Endothelial cell of umbilical vein (primary cell): ENCODE data around the gene CYP2E1. TPM values are rescaled to one million over a fixed set of nuclear protein-coding genes. Genes with fewer than 3 reads are reported as not detected.

Experiments used
- BruUV-seq: library from RNA; stranded (reverse); fragments of 400-500 nt; replicated peaks from 2 replicates; lab custom pipeline; 2021; lab: Mats Ljungman, UMichigan
- CTCF ChIA-PET: fragments of 300-600, 350-600 bp; sonication (Branson Sonifier 250); formaldehyde crosslinking; loops from one replicate; lab custom pipeline; 2021; ENCODE audit warnings: antibody characterized with exemption, inconsistent platforms; lab: Charles Lee
- POLR2A ChIA-PET: fragments of 300-600, 350-600 bp; sonication (Branson Sonifier 250); formaldehyde crosslinking; loops from one replicate; lab custom pipeline; 2021; ENCODE audit warnings: antibody characterized with exemption, inconsistent platforms; lab: Charles Lee
- DNase-seq: peaks from one replicate; pipeline ENCODE4 v3.0.0-alpha.2; 2011; ENCODE audit warnings: low read depth, low spot score
- FAIRE-seq: peaks from 2 replicates; lab custom pipeline; 2011; peaks lifted over from hg19 to GRCh38; lab: Jason Lieb, UNC
- H2AFZ ChIP-seq: 2 replicates; pipeline ENCODE4 v1.6.0; 2012; ENCODE audit warnings: low read depth, low read length, control low read depth, inconsistent platforms
- H3K27ac ChIP-seq: 2 replicates; pipeline ENCODE4 v1.5.1; 2011; ENCODE audit warnings: low read depth, mild to moderate bottlenecking, control low read depth, low read length, moderate library complexity; ENCODE audit not compliant: insufficient read depth
- H3K27me3 ChIP-seq, 2 experiments: 2 replicates each; pipeline versions ENCODE4 v1.6.0 to v1.6.1; 2011; ENCODE audit warnings: low read length in 2 of 2, mixed read lengths in 1 of 2; ENCODE audit not compliant: control insufficient read depth in 2 of 2, insufficient read depth in 2 of 2
- H3K36me3 ChIP-seq, 2 experiments: 2 replicates in 1 of 2; 3 replicates in 1 of 2; pipeline ENCODE4 v1.5.1; 2011; ENCODE audit warnings: low read length in 2 of 2, mild to moderate bottlenecking in 1 of 2, moderate library complexity in 1 of 2; ENCODE audit not compliant: control insufficient read depth in 2 of 2, insufficient read depth in 2 of 2; ENCODE audit errors: extremely low read depth in 1 of 2
- H3K4me1 ChIP-seq: 3 replicates; pipeline ENCODE4 v1.5.1; 2011; ENCODE audit warnings: mild to moderate bottlenecking, low read length; ENCODE audit not compliant: control insufficient read depth, insufficient read depth; ENCODE audit errors: extremely low read depth
- H3K4me2 ChIP-seq: 2 replicates; pipeline ENCODE4 v1.6.1; 2011; ENCODE audit warnings: low read length, control low read depth, mixed read lengths; ENCODE audit not compliant: insufficient read depth
- H3K4me3 ChIP-seq, 3 experiments: fragments of 200-600 bp in 1 of 3; sonication (generic), shearing (Covaris generic) in 1 of 3; replicated peaks in 1 of 3; 2 replicates each; pipeline ENCODE4 v1.5.1; 2011 to 2016; ENCODE audit warnings: control low read depth in 3 of 3, low read length in 3 of 3, mild to moderate bottlenecking in 2 of 3, inconsistent platforms in 1 of 3, low read depth in 1 of 3, moderate library complexity in 1 of 3; ENCODE audit not compliant: insufficient read depth in 1 of 3
- H3K79me2 ChIP-seq: 2 replicates; pipeline ENCODE4 v1.6.0; 2012; ENCODE audit warnings: low read length, inconsistent platforms; ENCODE audit not compliant: control insufficient read depth, insufficient read depth
- H3K9ac ChIP-seq: replicated peaks from 2 replicates; pipeline ENCODE3; 2011; ENCODE audit warnings: low read length, control low read depth; ENCODE audit not compliant: insufficient read depth; ENCODE audit errors: extremely low read depth
- H3K9me1 ChIP-seq: replicated peaks from 3 replicates; pipeline ENCODE4 v1.6.0; 2011; ENCODE audit warnings: mild to moderate bottlenecking, low read length; ENCODE audit not compliant: control insufficient read depth, insufficient read depth; ENCODE audit errors: extremely low read depth
- H3K9me3 ChIP-seq: replicated peaks from 2 replicates; pipeline ENCODE4 v1.5.1; 2012; ENCODE audit warnings: low read length, inconsistent platforms; ENCODE audit not compliant: control insufficient read depth, insufficient read depth
- H4K20me1 ChIP-seq: replicated peaks from 2 replicates; pipeline ENCODE3; 2011; ENCODE audit warnings: mild to moderate bottlenecking, low read length; ENCODE audit not compliant: control insufficient read depth, insufficient read depth; ENCODE audit errors: extremely low read depth
- CTCF ChIP-seq, 2 donors: IDR thresholded peaks; 1 replicate in 1 of 2; 2 replicates in 1 of 2; pipeline ENCODE4 v1.5.1; 2011; ENCODE audit warnings: low read length in 2 of 2, mild to moderate bottlenecking in 2 of 2, moderate library complexity in 2 of 2, control low read depth in 1 of 2, inconsistent platforms in 1 of 2, low read depth in 1 of 2; ENCODE audit not compliant: insufficient read depth in 1 of 2; ENCODE audit errors: extremely low read depth in 1 of 2
- EZH2 ChIP-seq: IDR thresholded peaks from 2 replicates; pipeline ENCODE4 v1.6.1; 2012; ENCODE audit warnings: borderline replicate concordance, low read depth, mild to moderate bottlenecking, moderate library complexity, low read length, inconsistent platforms; ENCODE audit not compliant: severe bottlenecking
- FOS ChIP-seq: IDR thresholded peaks from 2 replicates; pipeline ENCODE4 v1.6.1; 2011; ENCODE audit warnings: mild to moderate bottlenecking, low read length, moderate library complexity, borderline replicate concordance; ENCODE audit not compliant: insufficient read depth
- GATA2 ChIP-seq: IDR thresholded peaks from 2 replicates; pipeline ENCODE4 v1.7.0; 2011; ENCODE audit warnings: low read depth, mild to moderate bottlenecking, moderate library complexity, mixed read lengths, low read length; ENCODE audit not compliant: insufficient read length, insufficient read depth
- JUN ChIP-seq: IDR thresholded peaks from 2 replicates; pipeline ENCODE4 v1.6.1; 2011; ENCODE audit warnings: borderline replicate concordance, low read depth; ENCODE audit not compliant: insufficient read length, insufficient read depth
- MAX ChIP-seq: IDR thresholded peaks from 2 replicates; pipeline ENCODE4 v1.6.1; 2011; ENCODE audit not compliant: insufficient read depth, insufficient read length
- MYC ChIP-seq: IDR thresholded peaks from one replicate; pipeline ENCODE4 v1.6.1; 2011; ENCODE audit warnings: mild to moderate bottlenecking, low read depth, low read length
- POLR2A ChIP-seq: IDR thresholded peaks from 2 replicates; pipeline ENCODE4 v1.6.1; 2012; ENCODE audit warnings: low read depth, mild to moderate bottlenecking, control low read depth, low read length
- POLR2AphosphoS5 ChIP-seq: IDR thresholded peaks from 2 replicates; pipeline ENCODE4 v1.6.1; 2012; ENCODE audit warnings: low read depth, mild to moderate bottlenecking, control low read depth, low read length, moderate library complexity; ENCODE audit not compliant: insufficient read depth
- dilution Hi-C: fragments of 300-500 bp; cut with MboI; formaldehyde crosslinking; loops from one replicate; pipeline ENCODE4 v1.15.0; 2019; ENCODE audit warnings: low sequenced_read_pairs; ENCODE audit not compliant: extremely low pct_ligation_motif_present
- intact Hi-C: fragments of 100-400 bp; cut with micrococcal nuclease; formaldehyde crosslinking; loops from one replicate; pipeline ENCODE4 v1.10.0; 2022
- polyA plus RNA-seq, 4 experiments: library from polyadenylated mRNA; depleted of rRNA in 3 of 4; stranded (reverse) in 3 of 4; unstranded in 1 of 4; fragments of >200 nt; gene quantifications; 2 replicates each; pipeline versions ENCODE4 v1.2.1 to v1.2.3, GENCODE V29; 2011 to 2012; ENCODE audit warnings: missing spikeins in 1 of 4
- total RNA-seq: library from RNA; stranded (reverse); gene quantifications from 2 replicates; pipeline ENCODE4 v1.2.3, GENCODE V29; 2021

CYP2E1 gene
- total and polyA plus RNA-seq, 2 donors (not counting 3 experiments of a cell fraction or from before 2014, with no cell fraction given), result 0.08 TPM; not detected in 1

GRCh38 chr10:133557381-133557780 is 30.2 kb downstream of the CYP2E1 start:
- H4K20me1 ChIP-seq, result no peaks in the 10 kb centered on the region
- H3K9me3 ChIP-seq, result peaks cover 5% of the 10 kb centered on the region
- H3K9me1 ChIP-seq, result no peaks in the 10 kb centered on the region
- no peaks in the 10 kb centered on the region for H3K79me2 ChIP-seq
- no peak overlapping the region for H3K4me2 ChIP-seq
- H2AFZ ChIP-seq, result no peak overlapping the region
- dilution Hi-C loops, result no loop called here
- H3K27ac ChIP-seq, result no peak overlapping the region
- no peaks in the 10 kb centered on the region for H3K36me3 ChIP-seq
- TF ChIP-seq EZH2, result no peak
- no peak for TF ChIP-seq CTCF (IDR thresholded peaks at IDR 0.05; ENCODE audit: extremely low read depth in 1 of 2, insufficient read depth in 1 of 2, low read depth in 1 of 2, low read length in 2 of 2)
- TF ChIP-seq MYC, result no peak
- TF ChIP-seq POLR2A, result no peak
- no peak for TF ChIP-seq JUN
- TF ChIP-seq MAX, result no peak
- TF ChIP-seq POLR2AphosphoS5, result no peak
- no peak for TF ChIP-seq FOS
- no peak for TF ChIP-seq GATA2
- H3K4me3 ChIP-seq, result no peak overlapping the region
- ChIA-PET POLR2A (no interaction called here), CTCF (no interaction called here)
- intact Hi-C loops, result no loop called here
- H3K4me1 ChIP-seq, result no peaks in the 10 kb centered on the region
- H3K27me3 ChIP-seq, result no peaks in the 10 kb centered on the region
- DNase-seq, result no peak
- no peak for FAIRE-seq
- no peak overlapping the region for H3K9ac ChIP-seq
- no TSS peak for BruUV-seq
